HL-60 (cell line): ENCODE results near the gene ABCB9.
A peak's percentile ranks its signal among the peaks of the same experiment; 100 is the strongest.

Source experiments
- CTCF ChIP-seq: IDR thresholded peaks from one replicate; pipeline ENCODE4 v1.5.1; 2011; ENCODE audit warnings: low read length, control low read depth, inconsistent platforms; ENCODE audit not compliant: insufficient read depth
- GABPA ChIP-seq: IDR thresholded peaks from 2 replicates; pipeline ENCODE4 v1.6.1; 2012; ENCODE audit warnings: low read depth
- POLR2AphosphoS5 ChIP-seq: IDR thresholded peaks from 2 replicates; pipeline ENCODE4 v1.6.1; 2012; ENCODE audit warnings: low read depth
- SPI1 ChIP-seq: IDR thresholded peaks from 2 replicates; pipeline ENCODE4 v1.6.1; 2012; ENCODE audit warnings: low read depth, mild to moderate bottlenecking, borderline replicate concordance
- TF ChIP-seq, protein P1 (sequence below): IDR thresholded peaks from 2 replicates; pipeline ENCODE4 v1.6.1; 2012; ENCODE audit warnings: low read depth; ENCODE audit not compliant: insufficient replicate concordance

DNA sequence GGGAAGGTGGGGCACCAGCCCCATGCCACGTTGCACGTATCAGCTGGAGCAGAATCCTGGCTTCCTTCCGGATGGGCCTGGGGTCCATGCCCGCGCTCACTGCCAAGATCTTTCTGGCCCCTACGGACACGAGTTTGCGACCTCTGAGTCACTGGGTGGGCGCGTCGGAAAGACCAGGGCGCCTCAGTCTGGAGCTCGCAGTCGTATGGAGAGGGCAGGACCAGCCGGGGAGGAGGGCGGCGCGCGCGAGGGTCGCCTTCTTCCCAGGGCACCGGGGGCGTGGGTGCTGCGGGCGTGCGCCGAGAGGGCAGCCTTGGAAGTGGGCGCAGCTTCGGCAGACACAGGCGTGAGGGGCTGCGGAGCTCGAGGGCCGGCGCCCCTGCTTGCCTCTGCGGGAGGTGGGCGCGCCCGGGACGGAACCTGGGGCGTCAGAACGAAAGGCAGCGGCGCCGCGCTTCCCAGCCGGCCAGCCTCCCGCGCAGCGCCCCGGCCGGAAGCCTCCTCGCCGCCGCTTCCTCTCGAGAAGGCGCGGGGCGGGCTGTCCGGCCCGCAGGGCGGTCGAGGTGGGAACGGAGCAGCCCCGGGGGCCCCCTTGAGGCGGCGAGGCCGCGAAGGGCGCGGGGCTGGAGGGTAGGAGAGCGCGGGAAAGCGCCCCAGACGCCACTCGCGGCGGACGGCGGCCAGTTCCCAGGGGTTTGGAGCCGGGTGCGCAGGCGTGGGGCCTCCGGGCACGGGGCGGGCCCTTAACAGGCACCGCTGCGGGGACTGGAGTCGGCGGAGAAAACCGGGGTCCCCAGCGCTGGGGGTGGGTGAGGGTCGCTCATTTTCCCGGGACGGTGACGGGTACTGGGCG, 14.1 kb upstream of the ABCB9 start, which contains the start of gene ARL6IP4:
- TF ChIP-seq CTCF (no peak), POLR2AphosphoS5 (peak; percentile 81), GABPA (peak; percentile 91), SPI1 (peak; percentile 47; the same call in 1 of the 2 replicates)
- TF ChIP-seq, protein P1, sequence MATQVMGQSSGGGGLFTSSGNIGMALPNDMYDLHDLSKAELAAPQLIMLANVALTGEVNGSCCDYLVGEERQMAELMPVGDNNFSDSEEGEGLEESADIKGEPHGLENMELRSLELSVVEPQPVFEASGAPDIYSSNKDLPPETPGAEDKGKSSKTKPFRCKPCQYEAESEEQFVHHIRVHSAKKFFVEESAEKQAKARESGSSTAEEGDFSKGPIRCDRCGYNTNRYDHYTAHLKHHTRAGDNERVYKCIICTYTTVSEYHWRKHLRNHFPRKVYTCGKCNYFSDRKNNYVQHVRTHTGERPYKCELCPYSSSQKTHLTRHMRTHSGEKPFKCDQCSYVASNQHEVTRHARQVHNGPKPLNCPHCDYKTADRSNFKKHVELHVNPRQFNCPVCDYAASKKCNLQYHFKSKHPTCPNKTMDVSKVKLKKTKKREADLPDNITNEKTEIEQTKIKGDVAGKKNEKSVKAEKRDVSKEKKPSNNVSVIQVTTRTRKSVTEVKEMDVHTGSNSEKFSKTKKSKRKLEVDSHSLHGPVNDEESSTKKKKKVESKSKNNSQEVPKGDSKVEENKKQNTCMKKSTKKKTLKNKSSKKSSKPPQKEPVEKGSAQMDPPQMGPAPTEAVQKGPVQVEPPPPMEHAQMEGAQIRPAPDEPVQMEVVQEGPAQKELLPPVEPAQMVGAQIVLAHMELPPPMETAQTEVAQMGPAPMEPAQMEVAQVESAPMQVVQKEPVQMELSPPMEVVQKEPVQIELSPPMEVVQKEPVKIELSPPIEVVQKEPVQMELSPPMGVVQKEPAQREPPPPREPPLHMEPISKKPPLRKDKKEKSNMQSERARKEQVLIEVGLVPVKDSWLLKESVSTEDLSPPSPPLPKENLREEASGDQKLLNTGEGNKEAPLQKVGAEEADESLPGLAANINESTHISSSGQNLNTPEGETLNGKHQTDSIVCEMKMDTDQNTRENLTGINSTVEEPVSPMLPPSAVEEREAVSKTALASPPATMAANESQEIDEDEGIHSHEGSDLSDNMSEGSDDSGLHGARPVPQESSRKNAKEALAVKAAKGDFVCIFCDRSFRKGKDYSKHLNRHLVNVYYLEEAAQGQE = no peak
